Thoracic aorta (tissue), 2 donors: ENCODE data around the gene CEP170B. TPM values are rescaled to one million over a fixed set of nuclear protein-coding genes. Genes with fewer than 3 reads are reported as not detected.

ENCODE experiments used
- ATAC-seq: fragments of 150-250 bp; one replicate; pipeline ENCODE4 v1.8.0; 2017; ENCODE audit warnings: low read depth; ENCODE audit not compliant: insufficient number of reproducible peaks, low FRiP score
- DNase-seq: peaks from one replicate; pipeline ENCODE4 v3.0.0-alpha.2; 2020; ENCODE audit warnings: low spot score
- H3K27ac ChIP-seq, 2 donors: fragments of 200-600 bp; sonication (generic); 1 replicate in 1 of 2; 2 replicates in 1 of 2; pipeline ENCODE4 v1.5.1; 2016; ENCODE audit warnings: mild to moderate bottlenecking in 2 of 2, moderate library complexity in 2 of 2
- H3K27me3 ChIP-seq: fragments of 200-600 bp; sonication (generic); replicated peaks from 2 replicates; pipeline ENCODE4 v1.6.0; 2016; ENCODE audit warnings: mild to moderate bottlenecking; ENCODE audit not compliant: insufficient read depth
- H3K36me3 ChIP-seq: fragments of 200-600 bp; sonication (generic); one replicate; pipeline ENCODE4 v1.5.1; 2016
- H3K4me1 ChIP-seq, 2 donors: fragments of 200-600 bp; sonication (generic); 1 replicate in 1 of 2; 2 replicates in 1 of 2; pipeline versions ENCODE4 v1.5.1 to v1.6.0; 2016; ENCODE audit warnings: low read depth in 2 of 2, mild to moderate bottlenecking in 1 of 2; ENCODE audit not compliant: control insufficient read depth in 1 of 2
- H3K4me3 ChIP-seq: fragments of 200-600 bp; sonication (generic); 2 replicates; pipeline ENCODE4 v1.5.1; 2016; ENCODE audit warnings: mild to moderate bottlenecking
- H3K9me3 ChIP-seq: fragments of 200-600 bp; sonication (generic); 2 replicates; pipeline ENCODE4 v1.5.1; 2016
- CTCF ChIP-seq: fragments of 200-600 bp; sonication (generic); IDR thresholded peaks from one replicate; pipeline ENCODE4 v1.5.1; 2019; ENCODE audit warnings: antibody characterized with exemption
- total RNA-seq, 2 donors: library from RNA; depleted of rRNA; stranded (reverse); fragments of >200 nt; gene quantifications; one replicate each; pipeline versions ENCODE4 v1.1.0 to v1.2.3, GENCODE V29; 2016

Gene CEP170B
- total RNA-seq, 2 donors from 2014 or later: 35.2 to 38.2 TPM

- DNase-seq (no peak), ATAC-seq (no peak)
- H3K4me3 ChIP-seq: no peak overlapping the region
- TF ChIP-seq CTCF: no peak
- H3K27me3 ChIP-seq: no peaks in the 10 kb centered on the region
- H3K27ac ChIP-seq: no peak overlapping the region
- no peaks in the 10 kb centered on the region for H3K4me1 ChIP-seq
- H3K9me3 ChIP-seq: no peaks in the 10 kb centered on the region
- peaks cover 48% of the 10 kb centered on the region for H3K36me3 ChIP-seq
Observed at GRCh38 chr14:104879201-104879982, 14.3 kb downstream of the CEP170B start.

DNA sequence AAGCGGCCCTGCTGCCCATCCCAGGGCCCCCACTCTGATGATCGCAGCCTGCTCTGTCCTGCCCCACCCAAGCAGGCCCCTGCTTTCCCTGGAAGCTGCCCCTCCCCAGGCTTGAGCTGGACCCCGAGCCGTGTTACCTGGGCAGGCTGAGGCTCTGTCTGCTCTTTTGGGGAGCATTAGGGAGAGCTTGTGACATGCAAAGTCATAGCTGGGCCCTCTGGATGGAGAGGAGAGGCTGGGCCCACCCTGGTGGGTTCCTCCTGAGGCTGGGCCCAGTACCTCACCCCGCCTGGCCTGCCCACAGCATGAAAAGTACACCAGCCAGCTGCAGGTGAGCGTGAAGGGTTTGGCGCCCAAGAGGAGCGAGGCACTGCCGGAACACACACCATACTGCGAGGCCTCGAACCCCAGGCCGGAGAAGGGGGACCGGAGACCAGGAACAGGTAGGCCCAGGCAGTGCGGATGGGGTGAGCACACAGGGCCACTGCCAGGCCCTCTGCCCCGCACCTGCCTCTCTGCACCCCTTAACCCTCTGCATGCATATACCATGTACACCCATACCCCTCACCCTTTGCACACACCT is 15.0 kb downstream of the CEP170B start:
- no peaks in the 10 kb centered on the region for H3K4me1 ChIP-seq
- no peaks in the 10 kb centered on the region for H3K27me3 ChIP-seq
- no peak for TF ChIP-seq CTCF
- peaks cover 48% of the 10 kb centered on the region for H3K36me3 ChIP-seq
- H3K4me3 ChIP-seq: no peak overlapping the region
- H3K27ac ChIP-seq: no peak overlapping the region
- no peaks in the 10 kb centered on the region for H3K9me3 ChIP-seq
- DNase-seq: no peak
- ATAC-seq: no peak

- Histone ChIP-seq H3K4me3 (no peak overlapping the region), H3K27me3 (no peaks in the 10 kb centered on the region), H3K36me3 (peaks cover 53% of the 10 kb centered on the region), H3K27ac (no peak overlapping the region), H3K9me3 (no peaks in the 10 kb centered on the region), H3K4me1 (no peaks in the 10 kb centered on the region)
- ATAC-seq: no peak
- no peak for DNase-seq
- TF ChIP-seq CTCF: no peak
Observed at GRCh38 chr14:104880584-104881210, 15.6 kb downstream of the CEP170B start.

DNA sequence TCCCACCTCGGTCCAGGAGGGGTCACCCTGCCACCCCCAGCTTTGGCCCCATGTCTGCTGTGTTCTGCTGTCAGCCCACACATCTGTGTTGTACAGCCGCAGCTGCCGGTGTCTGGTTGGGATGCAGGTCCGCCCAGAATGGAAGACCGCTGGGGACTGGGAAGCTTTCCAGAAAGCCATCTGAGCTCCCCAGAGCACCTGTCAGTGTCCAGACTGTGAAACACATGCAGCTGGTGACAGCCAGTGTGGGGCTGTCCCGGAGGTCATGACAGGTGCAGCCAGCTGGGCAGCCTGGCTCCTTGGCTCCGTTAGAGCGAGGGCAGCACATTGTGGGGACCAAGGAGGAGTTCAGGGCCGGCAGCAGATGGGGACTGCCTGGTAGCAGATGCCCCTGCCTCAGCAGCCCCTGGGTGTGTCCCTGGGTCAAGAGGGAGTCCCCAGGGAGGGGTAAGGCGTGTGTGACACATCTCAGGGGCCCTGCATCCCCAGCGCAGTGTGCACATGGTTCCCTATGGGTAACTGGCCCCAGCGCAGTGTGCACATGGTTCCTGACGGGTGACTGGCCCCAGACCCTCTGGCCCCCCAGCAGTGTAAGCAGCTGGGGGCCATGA is 16.4 kb downstream of the CEP170B start:
- ATAC-seq (no peak), DNase-seq (no peak)
- Histone ChIP-seq H3K27ac (no peak overlapping the region), H3K27me3 (no peaks in the 10 kb centered on the region), H3K4me3 (no peak overlapping the region), H3K36me3 (peaks cover 60% of the 10 kb centered on the region), H3K4me1 (no peaks in the 10 kb centered on the region), H3K9me3 (no peaks in the 10 kb centered on the region)
- TF ChIP-seq CTCF: no peak
